ENCODE results near the gene RYK. TPM values are rescaled to one million over a fixed set of nuclear protein-coding genes. Genes with fewer than 3 reads are reported as not detected.

The RYK gene
- total RNA-seq, 1 donor from 2014 or later: 134 TPM

DNA sequence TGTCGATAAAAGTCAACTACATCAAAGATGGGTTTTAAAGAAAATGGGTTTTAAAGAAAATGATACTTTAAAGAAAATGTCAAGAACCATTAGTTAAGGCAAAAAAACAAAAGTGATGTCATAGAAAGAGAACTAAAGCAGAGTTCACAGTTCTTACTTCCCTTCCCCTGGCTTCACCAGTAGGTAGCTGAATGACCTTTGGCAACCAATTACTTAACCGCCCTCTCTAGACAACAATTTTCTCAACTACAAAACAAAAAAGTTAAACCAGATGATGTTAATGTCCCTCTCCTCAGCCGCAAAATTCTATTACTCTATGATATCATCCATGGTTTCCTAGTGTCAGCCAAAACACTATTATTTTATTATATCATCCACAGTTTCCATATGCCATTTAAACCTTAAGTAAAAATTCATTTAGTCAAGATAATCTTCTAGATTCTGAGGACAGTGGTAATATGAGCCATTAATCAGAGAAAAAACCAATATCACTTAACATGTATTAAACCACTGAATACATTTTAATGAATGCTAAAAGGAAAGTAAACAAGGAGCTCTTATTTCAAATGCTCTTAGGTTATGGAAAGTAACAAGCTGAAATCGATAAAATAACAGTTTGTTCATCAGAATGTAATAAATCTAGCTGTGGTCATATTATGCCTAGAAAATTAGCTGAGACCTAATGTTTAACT is 13.1 kb downstream of the RYK start:
- Mint-ChIP-seq H3K36me3 (peaks cover 10% of the 10 kb centered on the region), H3K4me1 (peaks cover 3% of the 10 kb centered on the region), H3K4me3 (no peak overlapping the region), H3K27ac (no peak overlapping the region), H3K9me3 (peaks cover 10% of the 10 kb centered on the region), H3K27me3 (ENCODE audit: insufficient read depth, low read depth) (peaks cover 3% of the 10 kb centered on the region)
- H3K4me3 ChIP-seq: no peak overlapping the region
- no peak overlapping the region for H3K27ac ChIP-seq
- peaks cover 16% of the 10 kb centered on the region for H3K4me1 ChIP-seq
- H3K36me3 ChIP-seq: no peaks in the 10 kb centered on the region
- no peaks in the 10 kb centered on the region for H3K27me3 ChIP-seq
- no peak overlapping the region for H2AFZ ChIP-seq (replicated peaks)
- no peak for DNase-seq (ENCODE audit: low spot score)
- no peaks in the 10 kb centered on the region for H3F3A ChIP-seq (ENCODE audit: low read depth)
- no peak overlapping the region for H3K9ac ChIP-seq
- H3K79me2 ChIP-seq (ENCODE audit: low read depth): peaks cover 100% of the 10 kb centered on the region
- peaks cover 6% of the 10 kb centered on the region for H3K9me3 ChIP-seq (ENCODE audit: low read depth)
- H3K4me2 ChIP-seq: no peak overlapping the region
- TF ChIP-seq EZH2 (IDR thresholded peaks at IDR 0.05): no peak
- TF ChIP-seq EZH2phosphoT487 (IDR thresholded peaks at IDR 0.05): no peak
- TF ChIP-seq, protein P1, sequence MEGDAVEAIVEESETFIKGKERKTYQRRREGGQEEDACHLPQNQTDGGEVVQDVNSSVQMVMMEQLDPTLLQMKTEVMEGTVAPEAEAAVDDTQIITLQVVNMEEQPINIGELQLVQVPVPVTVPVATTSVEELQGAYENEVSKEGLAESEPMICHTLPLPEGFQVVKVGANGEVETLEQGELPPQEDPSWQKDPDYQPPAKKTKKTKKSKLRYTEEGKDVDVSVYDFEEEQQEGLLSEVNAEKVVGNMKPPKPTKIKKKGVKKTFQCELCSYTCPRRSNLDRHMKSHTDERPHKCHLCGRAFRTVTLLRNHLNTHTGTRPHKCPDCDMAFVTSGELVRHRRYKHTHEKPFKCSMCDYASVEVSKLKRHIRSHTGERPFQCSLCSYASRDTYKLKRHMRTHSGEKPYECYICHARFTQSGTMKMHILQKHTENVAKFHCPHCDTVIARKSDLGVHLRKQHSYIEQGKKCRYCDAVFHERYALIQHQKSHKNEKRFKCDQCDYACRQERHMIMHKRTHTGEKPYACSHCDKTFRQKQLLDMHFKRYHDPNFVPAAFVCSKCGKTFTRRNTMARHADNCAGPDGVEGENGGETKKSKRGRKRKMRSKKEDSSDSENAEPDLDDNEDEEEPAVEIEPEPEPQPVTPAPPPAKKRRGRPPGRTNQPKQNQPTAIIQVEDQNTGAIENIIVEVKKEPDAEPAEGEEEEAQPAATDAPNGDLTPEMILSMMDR (IDR thresholded peaks at IDR 0.05): no peak
- peaks cover 87% of the 10 kb centered on the region for H4K20me1 ChIP-seq (ENCODE audit: low read depth)

DNA sequence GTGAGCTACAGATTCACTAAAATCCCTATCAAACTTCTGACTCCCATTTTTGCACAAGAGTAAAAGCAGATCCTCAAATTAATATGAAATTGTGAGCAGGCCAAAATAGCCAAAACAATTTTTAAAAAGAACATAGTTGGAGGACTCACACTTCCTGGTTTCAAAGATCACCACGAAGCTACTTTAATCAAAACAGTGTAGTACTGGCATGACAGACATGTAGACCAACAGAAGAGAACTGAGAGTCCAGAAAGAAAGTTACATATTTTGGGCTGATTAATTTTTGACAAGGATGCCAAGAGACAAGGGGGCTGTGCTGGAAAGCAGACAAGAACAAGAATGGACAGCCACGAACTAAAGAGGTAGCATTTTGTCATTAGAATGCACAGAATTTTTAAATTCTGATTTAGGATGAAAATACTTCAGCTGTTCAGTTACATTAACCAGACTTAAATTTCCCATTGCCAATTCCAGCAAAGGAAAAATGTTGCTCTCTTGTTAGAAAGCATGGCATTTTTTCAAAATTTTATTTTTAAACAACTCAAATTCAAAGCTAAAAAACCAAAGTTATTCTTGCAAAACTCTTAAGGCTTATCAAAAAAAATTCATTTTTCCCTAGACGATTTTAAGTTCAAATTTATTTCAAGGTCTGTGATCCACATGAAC is 14.0 kb downstream of the RYK start:
- Histone ChIP-seq H3K4me2 (no peak overlapping the region), H3K27me3 (no peaks in the 10 kb centered on the region), H3K4me3 (no peak overlapping the region), H4K20me1 (ENCODE audit: low read depth) (peaks cover 88% of the 10 kb centered on the region), H3K27ac (no peak overlapping the region), H3K9me3 (ENCODE audit: low read depth) (peaks cover 6% of the 10 kb centered on the region), H3K36me3 (no peaks in the 10 kb centered on the region), H2AFZ (replicated peaks) (no peak overlapping the region), H3K79me2 (ENCODE audit: low read depth) (peaks cover 100% of the 10 kb centered on the region), H3F3A (ENCODE audit: low read depth) (no peaks in the 10 kb centered on the region), H3K9ac (no peak overlapping the region), H3K4me1 (peaks cover 23% of the 10 kb centered on the region)
- Mint-ChIP-seq H3K4me1 (peaks cover 3% of the 10 kb centered on the region), H3K27me3 (ENCODE audit: insufficient read depth, low read depth) (peaks cover 3% of the 10 kb centered on the region), H3K27ac (no peak overlapping the region), H3K4me3 (no peak overlapping the region), H3K9me3 (peaks cover 16% of the 10 kb centered on the region), H3K36me3 (peaks cover 10% of the 10 kb centered on the region)
- TF ChIP-seq, protein P1 (IDR thresholded peaks at IDR 0.05): no peak
- TF ChIP-seq EZH2 (IDR thresholded peaks at IDR 0.05) (no peak), EZH2phosphoT487 (IDR thresholded peaks at IDR 0.05) (no peak)
- no peak for DNase-seq (ENCODE audit: low spot score)

DNA sequence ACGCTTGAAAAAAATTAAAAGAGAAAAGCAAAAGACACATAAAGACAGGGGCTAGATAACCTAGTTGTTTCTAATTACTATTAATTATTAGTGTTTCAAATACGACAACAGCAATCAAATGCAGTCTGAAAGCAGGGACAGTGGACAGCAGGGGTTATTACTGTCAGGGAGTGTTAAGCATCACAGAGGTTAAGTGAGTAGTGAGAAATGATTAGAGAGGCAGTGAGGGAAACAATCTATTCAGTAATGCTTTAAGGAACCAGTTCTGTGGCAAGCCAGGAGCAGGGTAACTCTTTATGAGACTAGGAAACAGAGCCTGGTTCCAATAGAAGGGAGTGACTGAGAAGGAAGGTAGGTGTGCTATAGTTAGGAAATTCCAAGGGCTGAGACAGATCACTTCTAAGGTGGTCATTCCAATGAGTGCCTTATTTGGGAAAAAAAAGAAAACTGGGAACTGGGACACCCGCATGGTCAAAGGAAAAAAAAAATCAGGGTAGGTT is 15.0 kb downstream of the RYK start:
- Histone ChIP-seq H3K36me3 (no peaks in the 10 kb centered on the region), H3F3A (ENCODE audit: low read depth) (no peaks in the 10 kb centered on the region), H3K4me3 (no peak overlapping the region), H4K20me1 (ENCODE audit: low read depth) (peaks cover 84% of the 10 kb centered on the region), H3K27ac (no peak overlapping the region), H3K9ac (no peak overlapping the region), H2AFZ (replicated peaks) (no peak overlapping the region), H3K9me3 (ENCODE audit: low read depth) (peaks cover 6% of the 10 kb centered on the region), H3K79me2 (ENCODE audit: low read depth) (peaks cover 100% of the 10 kb centered on the region), H3K4me2 (no peak overlapping the region), H3K27me3 (no peaks in the 10 kb centered on the region), H3K4me1 (peaks cover 23% of the 10 kb centered on the region)
- DNase-seq (ENCODE audit: low spot score): no peak
- Mint-ChIP-seq H3K4me3 (no peak overlapping the region), H3K36me3 (peaks cover 8% of the 10 kb centered on the region), H3K4me1 (peaks cover 3% of the 10 kb centered on the region), H3K27me3 (ENCODE audit: insufficient read depth, low read depth) (no peaks in the 10 kb centered on the region), H3K9me3 (peaks cover 18% of the 10 kb centered on the region), H3K27ac (no peak overlapping the region)
- TF ChIP-seq EZH2phosphoT487 (IDR thresholded peaks at IDR 0.05) (no peak), EZH2 (IDR thresholded peaks at IDR 0.05) (no peak)
- TF ChIP-seq, protein P1 (IDR thresholded peaks at IDR 0.05): no peak
